NCI-H345 (cell line): ENCODE results near the gene TMEM17.
"Not testable (repeated sequence)": the region's sequence is repeated elsewhere in the genome, so short reads cannot be mapped to it uniquely, and the experiment has no call there.

Experiments
- DNase-seq: peaks from one replicate; lab custom pipeline; 2025; lab: John Stamatoyannopoulos, UW

TMEM17 gene

GRCh38 chr2:62505750-62506420, at the start of gene TMEM17:
TMEM17 (minus strand) TSS chr2:62506195; CDS start chr2:62506129, 66 bp downstream.
- DNase-seq = peak; percentile 85

- no peak for DNase-seq
Measured at GRCh38 chr2:62554440-62554839, 48.4 kb upstream of the TMEM17 start.

- DNase-seq = no peak
Measured at GRCh38 chr2:62550461-62550860, 44.5 kb upstream of the TMEM17 start.

GRCh38 chr2:62547854-62548253, 41.9 kb upstream of the TMEM17 start:
- DNase-seq = no peak

- DNase-seq = no peak
Measured at GRCh38 chr2:62545261-62545660, 39.3 kb upstream of the TMEM17 start.

- no peak for DNase-seq
Measured at GRCh38 chr2:62540408-62541168, 34.6 kb upstream of the TMEM17 start.

- no peak for DNase-seq
Measured at GRCh38 chr2:62539606-62540407, 33.8 kb upstream of the TMEM17 start.

- DNase-seq = no peak
Measured at GRCh38 chr2:62538756-62539155, 32.8 kb upstream of the TMEM17 start.

GRCh38 chr2:62537814-62538213, 31.8 kb upstream of the TMEM17 start:
- DNase-seq = no peak

- no peak for DNase-seq
Measured at GRCh38 chr2:62536873-62537547, 31.0 kb upstream of the TMEM17 start.

GRCh38 chr2:62535521-62535920, 29.5 kb upstream of the TMEM17 start:
- not testable (repeated sequence) for DNase-seq

GRCh38 chr2:62531594-62531993, 25.6 kb upstream of the TMEM17 start:
- DNase-seq = no peak

GRCh38 chr2:62529758-62530157, 23.8 kb upstream of the TMEM17 start:
- no peak for DNase-seq

- no peak for DNase-seq
Measured at GRCh38 chr2:62527478-62528210, 21.6 kb upstream of the TMEM17 start.

GRCh38 chr2:62526531-62527381, 20.8 kb upstream of the TMEM17 start:
- DNase-seq = no peak

GRCh38 chr2:62525549-62526269, 19.7 kb upstream of the TMEM17 start:
- DNase-seq = no peak

- DNase-seq = no peak
Measured at GRCh38 chr2:62524293-62524941, 18.4 kb upstream of the TMEM17 start.

- not testable (repeated sequence) for DNase-seq
Measured at GRCh38 chr2:62521061-62521460, 15.1 kb upstream of the TMEM17 start.

GRCh38 chr2:62512384-62512783, 6.4 kb upstream of the TMEM17 start:
- DNase-seq = no peak
